ENCODE data around the gene CRHBP. TPM values are rescaled to one million over a fixed set of nuclear protein-coding genes. Genes with fewer than 3 reads are reported as not detected.

CRHBP gene
- total and polyA plus RNA-seq, 4 donors, result 37.3 to 159 (median 91.8) TPM

- peak; percentile 66 for DNase-seq (ENCODE audit: low spot score)
- TF ChIP-seq, protein P1, sequence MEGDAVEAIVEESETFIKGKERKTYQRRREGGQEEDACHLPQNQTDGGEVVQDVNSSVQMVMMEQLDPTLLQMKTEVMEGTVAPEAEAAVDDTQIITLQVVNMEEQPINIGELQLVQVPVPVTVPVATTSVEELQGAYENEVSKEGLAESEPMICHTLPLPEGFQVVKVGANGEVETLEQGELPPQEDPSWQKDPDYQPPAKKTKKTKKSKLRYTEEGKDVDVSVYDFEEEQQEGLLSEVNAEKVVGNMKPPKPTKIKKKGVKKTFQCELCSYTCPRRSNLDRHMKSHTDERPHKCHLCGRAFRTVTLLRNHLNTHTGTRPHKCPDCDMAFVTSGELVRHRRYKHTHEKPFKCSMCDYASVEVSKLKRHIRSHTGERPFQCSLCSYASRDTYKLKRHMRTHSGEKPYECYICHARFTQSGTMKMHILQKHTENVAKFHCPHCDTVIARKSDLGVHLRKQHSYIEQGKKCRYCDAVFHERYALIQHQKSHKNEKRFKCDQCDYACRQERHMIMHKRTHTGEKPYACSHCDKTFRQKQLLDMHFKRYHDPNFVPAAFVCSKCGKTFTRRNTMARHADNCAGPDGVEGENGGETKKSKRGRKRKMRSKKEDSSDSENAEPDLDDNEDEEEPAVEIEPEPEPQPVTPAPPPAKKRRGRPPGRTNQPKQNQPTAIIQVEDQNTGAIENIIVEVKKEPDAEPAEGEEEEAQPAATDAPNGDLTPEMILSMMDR (IDR thresholded peaks at IDR 0.05; ENCODE audit: low read depth, low read length, missing input control), result no peak
- TF ChIP-seq NR2F2 (IDR thresholded peaks at IDR 0.05) (peak; percentile 32), YY1 (IDR thresholded peaks at IDR 0.05) (no peak), SP1 (IDR thresholded peaks at IDR 0.05) (no peak), RAD21 (IDR thresholded peaks at IDR 0.05) (peak in 1 of 2 donors; percentile 3)
- TF ChIP-seq, protein P2, sequence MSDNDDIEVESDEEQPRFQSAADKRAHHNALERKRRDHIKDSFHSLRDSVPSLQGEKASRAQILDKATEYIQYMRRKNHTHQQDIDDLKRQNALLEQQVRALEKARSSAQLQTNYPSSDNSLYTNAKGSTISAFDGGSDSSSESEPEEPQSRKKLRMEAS (IDR thresholded peaks at IDR 0.05), result no peak
- H3K27ac ChIP-seq (ENCODE audit: low read depth in 1 of 2, low read length in 2 of 2), result no peak overlapping the region
- H3K9me3 ChIP-seq (ENCODE audit: control insufficient read depth in 4 of 4, low read length in 3 of 4), result no peaks in the 10 kb centered on the region
- H3K4me3 ChIP-seq (ENCODE audit: low read depth in 1 of 3, low read length in 3 of 3), result no peak overlapping the region
- H3K27me3 ChIP-seq (ENCODE audit: control insufficient read depth in 4 of 4, insufficient read depth in 4 of 4, low read length in 3 of 4), result no peaks in the 10 kb centered on the region
- no peak overlapping the region for H3K9ac ChIP-seq (ENCODE audit: low read depth in 1 of 2, low read length in 2 of 2)
- H3K4me1 ChIP-seq (ENCODE audit: control insufficient read depth in 4 of 4, insufficient read depth in 4 of 4, low read length in 3 of 4), result no peaks in the 10 kb centered on the region
- 59% methylated on average over 4 of the region's 4 CpGs for WGBS
- H3K36me3 ChIP-seq (ENCODE audit: control insufficient read depth in 4 of 4, insufficient read depth in 3 of 4, low read depth in 1 of 4, low read length in 3 of 4), result no peaks in the 10 kb centered on the region
Observed at GRCh38 chr5:76947082-76947503, 5.8 kb upstream of the CRHBP start.

- Histone ChIP-seq H3K9ac (ENCODE audit: low read depth in 1 of 2, low read length in 2 of 2) (peak overlapping the region in 1 of 2 donors; percentile 13), H3K9me3 (ENCODE audit: control insufficient read depth in 4 of 4, low read length in 3 of 4) (no peaks in the 10 kb centered on the region), H3K27ac (ENCODE audit: low read depth in 1 of 2, low read length in 2 of 2) (peak overlapping the region; percentile 7 to 17), H3K4me1 (ENCODE audit: control insufficient read depth in 4 of 4, insufficient read depth in 4 of 4, low read length in 3 of 4) (peaks cover 8 to 17% (median 12%) of the 10 kb centered on the region in 4 donors), H3K4me3 (ENCODE audit: low read depth in 1 of 3, low read length in 3 of 3) (peak overlapping the region in 2 of 3 donors; percentile 12 to 59), H3K27me3 (ENCODE audit: control insufficient read depth in 4 of 4, insufficient read depth in 4 of 4, low read length in 3 of 4) (peaks cover 0 to 6% (median 2%) of the 10 kb centered on the region in 4 donors), H3K36me3 (ENCODE audit: control insufficient read depth in 4 of 4, insufficient read depth in 3 of 4, low read depth in 1 of 4, low read length in 3 of 4) (no peaks in the 10 kb centered on the region)
- WGBS, result 4% methylated on average over 81 of the region's 81 CpGs
- DNase-seq (ENCODE audit: low spot score), result no peak
- TF ChIP-seq TAF1 (conservative IDR thresholded peaks at IDR 0.05), result no peak
- TF ChIP-seq, protein P2 (IDR thresholded peaks at IDR 0.05), result no peak
- TF ChIP-seq YY1 (IDR thresholded peaks at IDR 0.05), result no peak
Observed at GRCh38 chr5:76953551-76954382, 922 bp downstream of the CRHBP start.

DNA sequence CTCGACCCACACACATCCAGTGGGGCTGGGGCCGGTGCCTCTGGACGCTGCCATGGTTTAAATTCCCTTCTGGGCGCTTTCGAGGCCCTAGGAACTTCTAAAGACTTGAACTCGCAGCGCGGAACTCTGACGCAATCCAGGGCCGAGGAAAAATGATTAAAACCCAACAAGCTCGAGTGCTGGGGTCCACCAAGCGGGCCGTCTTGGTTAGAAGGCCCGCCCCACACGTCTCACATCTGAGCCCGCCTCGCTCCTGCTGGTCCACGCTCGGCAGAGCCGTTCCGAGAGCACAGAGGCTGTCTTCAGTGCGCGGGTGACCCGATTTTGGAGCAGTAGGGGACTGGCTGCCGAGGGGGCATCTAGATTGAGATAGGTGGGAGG, 1.5 kb downstream of the CRHBP start:
- peaks cover 8 to 17% (median 12%) of the 10 kb centered on the region in 4 donors for H3K4me1 ChIP-seq (ENCODE audit: control insufficient read depth in 4 of 4, insufficient read depth in 4 of 4, low read length in 3 of 4)
- peak overlapping the region; percentile 7 to 17 for H3K27ac ChIP-seq (ENCODE audit: low read depth in 1 of 2, low read length in 2 of 2)
- H3K9me3 ChIP-seq (ENCODE audit: control insufficient read depth in 4 of 4, low read length in 3 of 4), result no peaks in the 10 kb centered on the region
- peaks cover 0 to 6% (median 2%) of the 10 kb centered on the region in 4 donors for H3K27me3 ChIP-seq (ENCODE audit: control insufficient read depth in 4 of 4, insufficient read depth in 4 of 4, low read length in 3 of 4)
- no peak overlapping the region for H3K9ac ChIP-seq (ENCODE audit: low read depth in 1 of 2, low read length in 2 of 2)
- no peak for DNase-seq (ENCODE audit: low spot score)
- H3K4me3 ChIP-seq (ENCODE audit: low read depth in 1 of 3, low read length in 3 of 3), result peak overlapping the region in 2 of 3 donors; percentile 17 to 59
- H3K36me3 ChIP-seq (ENCODE audit: control insufficient read depth in 4 of 4, insufficient read depth in 3 of 4, low read depth in 1 of 4, low read length in 3 of 4), result no peaks in the 10 kb centered on the region
- 11% methylated on average over 25 of the region's 25 CpGs for WGBS
- no peak for TF ChIP-seq TAF1 (conservative IDR thresholded peaks at IDR 0.05)
- TF ChIP-seq HNF4A (conservative IDR thresholded peaks at IDR 0.05), result no peak
- TF ChIP-seq EGR1 (IDR thresholded peaks at IDR 0.05; ENCODE audit: low read depth in 2 of 2), result no peak
- TF ChIP-seq, protein P3, sequence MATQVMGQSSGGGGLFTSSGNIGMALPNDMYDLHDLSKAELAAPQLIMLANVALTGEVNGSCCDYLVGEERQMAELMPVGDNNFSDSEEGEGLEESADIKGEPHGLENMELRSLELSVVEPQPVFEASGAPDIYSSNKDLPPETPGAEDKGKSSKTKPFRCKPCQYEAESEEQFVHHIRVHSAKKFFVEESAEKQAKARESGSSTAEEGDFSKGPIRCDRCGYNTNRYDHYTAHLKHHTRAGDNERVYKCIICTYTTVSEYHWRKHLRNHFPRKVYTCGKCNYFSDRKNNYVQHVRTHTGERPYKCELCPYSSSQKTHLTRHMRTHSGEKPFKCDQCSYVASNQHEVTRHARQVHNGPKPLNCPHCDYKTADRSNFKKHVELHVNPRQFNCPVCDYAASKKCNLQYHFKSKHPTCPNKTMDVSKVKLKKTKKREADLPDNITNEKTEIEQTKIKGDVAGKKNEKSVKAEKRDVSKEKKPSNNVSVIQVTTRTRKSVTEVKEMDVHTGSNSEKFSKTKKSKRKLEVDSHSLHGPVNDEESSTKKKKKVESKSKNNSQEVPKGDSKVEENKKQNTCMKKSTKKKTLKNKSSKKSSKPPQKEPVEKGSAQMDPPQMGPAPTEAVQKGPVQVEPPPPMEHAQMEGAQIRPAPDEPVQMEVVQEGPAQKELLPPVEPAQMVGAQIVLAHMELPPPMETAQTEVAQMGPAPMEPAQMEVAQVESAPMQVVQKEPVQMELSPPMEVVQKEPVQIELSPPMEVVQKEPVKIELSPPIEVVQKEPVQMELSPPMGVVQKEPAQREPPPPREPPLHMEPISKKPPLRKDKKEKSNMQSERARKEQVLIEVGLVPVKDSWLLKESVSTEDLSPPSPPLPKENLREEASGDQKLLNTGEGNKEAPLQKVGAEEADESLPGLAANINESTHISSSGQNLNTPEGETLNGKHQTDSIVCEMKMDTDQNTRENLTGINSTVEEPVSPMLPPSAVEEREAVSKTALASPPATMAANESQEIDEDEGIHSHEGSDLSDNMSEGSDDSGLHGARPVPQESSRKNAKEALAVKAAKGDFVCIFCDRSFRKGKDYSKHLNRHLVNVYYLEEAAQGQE (IDR thresholded peaks at IDR 0.05), result no peak
- TF ChIP-seq GABPA (IDR thresholded peaks at IDR 0.05 in 1 of 2, conservative IDR thresholded peaks at IDR 0.05 in 1 of 2), result no peak
- TF ChIP-seq, protein P2 (IDR thresholded peaks at IDR 0.05), result no peak
- no peak for TF ChIP-seq HNF4G (IDR thresholded peaks at IDR 0.05)
- TF ChIP-seq RAD21 (IDR thresholded peaks at IDR 0.05), result no peak
- no peak for TF ChIP-seq RXRA (IDR thresholded peaks at IDR 0.05)
- TF ChIP-seq NR2F2 (IDR thresholded peaks at IDR 0.05), result no peak
- no peak for TF ChIP-seq JUND (IDR thresholded peaks at IDR 0.05)
- no peak for TF ChIP-seq FOXA2 (IDR thresholded peaks at IDR 0.05)
- no peak for TF ChIP-seq FOXA1 (IDR thresholded peaks at IDR 0.05)
- TF ChIP-seq ZBTB33 (IDR thresholded peaks at IDR 0.05), result no peak
- TF ChIP-seq YY1 (IDR thresholded peaks at IDR 0.05), result no peak
- TF ChIP-seq SP1 (IDR thresholded peaks at IDR 0.05), result no peak
